GM19328 (cell line): ENCODE data around the gene CBLN3.
"Not testable (repeated sequence)": the region's sequence is repeated elsewhere in the genome, so short reads cannot be mapped to it uniquely, and the experiment has no call there.

Experiments used
- ATAC-seq: cut with Tn5 transposase; IDR thresholded peaks from one replicate; pipeline ENCODE4 v1.9.1; 2021; ENCODE audit warnings: mild to moderate bottlenecking, moderate library complexity; ENCODE audit not compliant: unreplicated experiment

The CBLN3 gene

DNA sequence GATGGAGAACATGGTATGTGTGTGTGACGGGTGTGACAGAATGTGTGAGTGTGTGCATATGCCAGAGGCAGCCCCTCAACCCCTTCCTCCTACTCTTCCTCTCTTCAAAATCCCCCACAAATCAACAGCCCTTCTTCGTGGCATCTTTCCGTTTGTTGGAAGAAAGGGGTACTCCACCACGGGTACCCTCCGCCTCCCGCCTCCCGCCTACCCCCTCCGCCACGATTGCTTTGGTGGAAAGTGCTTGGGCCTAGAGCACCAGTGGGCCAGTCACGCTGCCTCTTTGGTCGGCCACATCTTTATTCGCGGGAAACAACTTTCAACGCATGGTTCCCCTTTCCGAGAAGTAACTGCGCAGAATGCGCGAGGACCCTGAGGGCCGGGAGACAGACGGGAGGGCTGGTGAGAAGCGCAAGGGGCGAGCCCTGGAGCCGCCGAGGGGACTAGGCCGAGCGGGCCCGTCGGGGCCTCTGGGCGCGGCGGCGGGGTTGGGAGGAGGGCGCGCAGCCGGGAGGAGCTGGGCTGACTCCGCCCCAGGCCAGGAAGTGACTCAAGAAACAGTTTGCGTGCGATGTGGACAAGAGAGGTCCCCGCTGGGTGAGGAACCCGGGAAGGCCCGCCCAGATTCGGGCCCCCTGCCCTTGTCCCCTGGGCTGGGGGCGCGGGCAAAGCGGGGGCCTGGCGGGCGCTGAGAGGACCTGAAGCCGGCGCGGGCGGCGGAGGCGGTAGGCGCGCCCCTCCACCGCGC lies at the start of gene CBLN3, which contains the start of gene KHNYN:
Gene CBLN3, minus strand, starts transcription at position 274 of the 748 bp plus-strand sequence. CDS start 614 bp downstream, outside the sequence.
Gene KHNYN, plus strand, starts transcription at position 560 of the 748 bp plus-strand sequence. CDS start 777 bp downstream, outside the sequence.
- ATAC-seq = peak; percentile 86

DNA sequence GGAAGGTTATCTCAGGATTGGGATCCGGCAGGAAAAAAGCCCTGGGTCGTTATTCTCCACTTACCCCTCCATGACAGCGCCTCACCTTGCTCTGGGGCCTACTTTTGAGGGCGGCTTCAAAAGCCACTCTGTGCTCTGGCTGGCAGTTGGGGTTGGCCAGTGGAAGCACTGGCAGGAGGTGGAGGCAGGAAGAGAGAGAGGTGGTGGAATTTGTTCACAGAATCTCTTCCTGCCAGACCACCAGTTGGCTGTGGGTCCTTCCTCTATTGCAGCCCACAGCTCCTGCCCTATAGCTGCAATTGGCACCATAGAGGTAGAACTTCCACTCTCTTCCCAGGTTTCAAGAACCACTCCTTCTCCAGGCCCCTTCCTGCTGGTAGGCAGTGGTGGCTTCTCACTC lies 45.8 kb upstream of the CBLN3 start:
- no peak for ATAC-seq

- no peak for ATAC-seq
These were observed 43.7 kb upstream of the CBLN3 start for GRCh38 chr14:24473211-24473610.

- not testable (repeated sequence) for ATAC-seq
These were observed 41.0 kb upstream of the CBLN3 start for GRCh38 chr14:24470450-24470849.

- ATAC-seq = no peak
These were observed 36.3 kb upstream of the CBLN3 start for GRCh38 chr14:24465805-24466204.

DNA sequence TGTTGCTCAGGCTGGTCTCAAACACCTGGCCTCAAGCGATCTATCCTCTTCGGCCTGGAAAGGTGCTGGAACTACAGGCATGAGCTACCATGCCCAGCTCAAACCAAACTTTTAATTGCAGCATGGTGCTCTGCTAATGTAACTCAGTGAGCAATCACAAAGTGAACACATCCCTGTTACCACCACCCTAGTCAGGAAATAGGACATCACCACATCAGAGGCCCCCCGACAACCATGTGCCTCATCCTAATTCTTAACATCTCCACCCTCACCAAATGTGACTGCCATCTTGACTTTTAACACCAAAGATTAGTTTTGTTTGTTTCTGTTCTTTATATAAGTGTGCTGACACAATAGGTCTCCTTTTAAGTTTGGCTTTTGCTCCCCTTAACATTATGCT lies 35.9 kb upstream of the CBLN3 start:
- no peak for ATAC-seq

GRCh38 chr14:24463884-24464785 lies 34.7 kb upstream of the CBLN3 start:
- no peak for ATAC-seq

- ATAC-seq = no peak
These were observed 33.8 kb upstream of the CBLN3 start for GRCh38 chr14:24463017-24463883.

DNA sequence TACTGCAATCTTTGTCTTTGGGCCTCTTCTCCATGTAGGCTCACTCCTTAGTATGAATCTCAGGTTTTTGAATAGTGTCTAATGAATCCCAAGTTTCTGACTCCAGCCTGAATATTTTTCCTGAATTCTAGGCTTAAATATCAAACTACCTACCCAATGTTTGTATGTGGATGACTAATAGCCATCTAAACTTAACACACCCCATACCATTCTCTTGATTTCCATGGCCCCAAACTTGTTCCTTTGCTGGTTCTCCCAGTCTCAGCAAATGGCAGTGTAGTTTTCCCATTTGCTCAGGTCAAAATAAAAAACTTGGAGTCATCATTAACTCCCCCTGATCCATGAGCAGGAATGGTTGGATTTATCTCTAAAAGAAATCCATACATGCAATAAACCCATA lies 31.9 kb upstream of the CBLN3 start:
- ATAC-seq = no peak

DNA sequence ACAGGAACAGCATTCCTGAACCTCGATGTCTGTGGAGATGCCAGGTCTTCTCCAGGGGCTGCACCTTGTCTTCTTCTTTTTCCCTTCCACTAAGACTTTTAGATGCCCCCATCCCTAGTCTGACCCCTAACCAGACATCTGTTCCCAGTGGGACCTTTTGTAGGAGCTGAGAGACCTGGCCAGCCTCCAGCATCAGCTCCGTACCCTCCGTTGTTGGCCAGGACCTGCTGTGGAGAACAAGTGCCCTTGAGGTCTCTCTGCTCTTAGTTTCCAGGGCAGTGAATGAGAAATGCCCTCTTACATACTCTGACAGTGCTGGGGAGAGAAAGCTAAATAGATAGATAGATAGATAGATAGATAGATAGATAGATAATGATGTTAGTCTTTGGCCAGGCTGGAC lies 29.9 kb upstream of the CBLN3 start:
- ATAC-seq = no peak

- ATAC-seq = no peak
These were observed 29.3 kb upstream of the CBLN3 start for GRCh38 chr14:24458736-24459135.

- no peak for ATAC-seq
These were observed 27.5 kb upstream of the CBLN3 start for GRCh38 chr14:24456980-24457379.

DNA sequence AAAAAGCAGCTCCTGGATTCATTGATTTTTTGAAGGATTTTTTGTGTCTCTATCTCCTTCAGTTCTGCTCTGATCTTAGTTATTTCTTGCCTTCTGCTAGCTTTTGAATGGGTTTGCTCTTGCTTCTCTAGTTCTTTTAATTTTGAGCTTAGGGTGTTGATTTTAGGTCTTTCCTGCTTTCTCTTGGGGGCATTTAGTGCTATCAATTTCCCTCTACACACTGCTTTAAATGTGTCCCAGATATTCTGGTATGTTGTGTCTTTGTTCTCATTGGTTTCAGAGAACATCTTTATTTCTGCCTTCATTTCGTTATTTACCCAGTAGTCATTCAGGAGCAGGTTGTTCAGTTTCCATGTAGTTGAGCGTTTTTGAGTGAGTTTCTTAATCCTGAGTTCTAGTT lies 21.4 kb upstream of the CBLN3 start:
- not testable (repeated sequence) for ATAC-seq

GRCh38 chr14:24443053-24443665 lies 13.7 kb upstream of the CBLN3 start:
- ATAC-seq = no peak

DNA sequence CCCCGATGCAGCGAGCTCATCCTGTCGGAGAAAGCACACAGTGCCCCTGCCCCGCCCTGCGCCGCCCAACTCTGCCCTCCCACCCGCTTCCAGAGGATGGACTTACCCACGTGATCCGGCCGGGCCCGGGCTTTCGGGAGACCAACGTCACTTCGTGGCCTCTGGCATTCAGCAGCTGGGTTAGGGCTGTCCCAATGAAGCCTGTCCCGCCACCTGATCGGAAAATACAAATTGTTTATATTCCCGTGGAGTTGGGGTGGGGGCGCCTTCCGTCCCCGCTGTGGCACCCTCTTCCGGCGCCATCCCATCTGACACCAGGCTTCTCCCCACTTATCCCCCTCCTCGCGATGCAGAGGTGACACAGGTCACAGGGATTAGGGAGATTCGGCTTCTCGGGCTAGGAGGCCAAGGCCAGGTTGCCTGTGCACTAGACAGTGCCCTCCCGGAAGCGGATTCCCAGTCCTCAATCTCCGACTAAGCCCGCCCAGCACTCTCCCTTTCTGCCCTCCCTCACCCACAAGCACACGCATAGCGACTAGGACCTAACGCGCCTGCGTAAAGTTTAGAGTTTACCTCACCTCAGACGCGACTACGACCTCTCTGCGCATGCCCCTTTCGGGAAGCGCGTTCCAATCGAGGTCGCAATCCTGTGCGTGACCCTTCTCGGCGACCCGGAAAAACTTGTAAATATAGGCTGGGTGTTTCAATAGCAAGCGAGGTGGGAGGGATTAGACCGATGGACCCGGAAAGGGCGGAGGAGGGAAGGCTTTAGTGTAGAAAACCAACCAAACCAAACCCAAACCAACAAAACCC lies 13.0 kb upstream of the CBLN3 start, which contains the start of gene SDR39U1:
Gene SDR39U1, minus strand, starts transcription at position 537 of the 813 bp plus-strand sequence. Its CDS starts 7 bp downstream, at position 530.
- peak; percentile 90 for ATAC-seq

- no peak for ATAC-seq
These were observed 12.4 kb upstream of the CBLN3 start for GRCh38 chr14:24441904-24442239.

DNA sequence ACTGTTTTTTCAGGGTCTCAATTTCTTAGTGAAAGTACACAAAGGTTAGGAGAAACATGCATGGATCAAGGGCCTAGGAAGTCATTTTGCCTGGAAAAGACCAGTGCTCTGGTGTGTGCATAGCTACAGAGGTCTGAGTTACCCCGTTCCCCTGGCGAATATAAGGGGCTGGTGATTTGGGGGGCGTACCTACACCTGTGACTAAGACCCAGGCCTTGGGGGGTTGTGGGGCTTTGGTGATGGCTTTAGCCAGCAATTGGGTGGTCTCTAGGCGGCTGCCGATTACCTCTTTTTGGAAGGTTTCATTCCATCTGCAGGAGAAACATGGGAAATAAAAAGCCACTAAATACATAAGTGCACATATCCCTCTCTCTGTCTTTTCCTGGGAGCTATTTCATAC lies 12.0 kb upstream of the CBLN3 start:
- no peak for ATAC-seq

DNA sequence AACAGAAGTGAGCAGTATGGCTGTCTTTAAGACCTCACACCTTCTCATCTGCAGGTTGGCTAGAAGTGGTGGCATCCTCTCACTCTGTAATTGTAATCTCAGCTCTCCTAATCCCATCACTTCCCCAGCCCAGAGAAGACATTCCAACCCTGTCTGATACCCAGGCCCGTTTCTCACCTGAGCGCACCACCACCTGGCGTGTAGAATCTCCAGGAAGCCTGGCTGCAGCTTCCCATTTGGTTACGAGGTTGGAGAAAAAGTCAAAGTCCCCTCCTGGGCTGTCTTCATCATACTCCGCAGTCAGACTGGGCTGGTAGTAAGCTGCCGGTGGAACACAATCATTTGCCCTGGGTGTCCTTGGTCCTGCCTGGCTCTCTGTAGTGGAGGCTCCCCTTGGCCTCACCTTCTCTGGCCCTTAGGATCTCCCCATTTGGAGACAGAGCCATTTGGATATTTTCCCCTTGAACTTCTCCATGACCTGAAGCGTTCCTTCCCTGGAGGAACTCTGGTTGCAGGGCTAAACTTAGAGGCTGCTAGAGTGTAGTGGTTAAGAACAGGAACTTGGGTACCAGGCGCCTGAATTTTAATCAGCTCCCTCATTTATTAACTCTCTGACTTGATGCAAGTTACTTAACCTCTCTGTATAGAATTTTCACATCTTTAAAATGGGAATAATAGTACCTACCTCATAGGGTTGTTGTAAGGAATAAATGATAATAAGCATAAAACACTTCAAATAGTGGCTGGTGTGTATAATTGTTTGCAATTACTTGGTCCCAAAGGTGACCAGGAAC lies 11.3 kb upstream of the CBLN3 start:
- ATAC-seq = no peak
